Measurements from ENCODE around the gene GIMAP6.
"Not testable (repeated sequence)": the region's sequence is repeated elsewhere in the genome, so short reads cannot be mapped to it uniquely, and the experiment has no call there.

Gene GIMAP6

GRCh38 chr7:150645259-150646020 lies 13.3 kb upstream of the GIMAP6 start:
- DNase-seq (ENCODE audit: low spot score): no peak

GRCh38 chr7:150642926-150643325 lies 10.7 kb upstream of the GIMAP6 start:
- DNase-seq (ENCODE audit: low spot score): no peak

- DNase-seq (ENCODE audit: low spot score): no peak
These were observed 9.7 kb upstream of the GIMAP6 start for GRCh38 chr7:150641854-150642253.

- DNase-seq (ENCODE audit: low spot score): no peak
These were observed 1.7 kb upstream of the GIMAP6 start for GRCh38 chr7:150633926-150634325.

GRCh38 chr7:150631084-150631826 lies 930 bp downstream of the GIMAP6 start:
- no peak for DNase-seq (ENCODE audit: low spot score)

DNA sequence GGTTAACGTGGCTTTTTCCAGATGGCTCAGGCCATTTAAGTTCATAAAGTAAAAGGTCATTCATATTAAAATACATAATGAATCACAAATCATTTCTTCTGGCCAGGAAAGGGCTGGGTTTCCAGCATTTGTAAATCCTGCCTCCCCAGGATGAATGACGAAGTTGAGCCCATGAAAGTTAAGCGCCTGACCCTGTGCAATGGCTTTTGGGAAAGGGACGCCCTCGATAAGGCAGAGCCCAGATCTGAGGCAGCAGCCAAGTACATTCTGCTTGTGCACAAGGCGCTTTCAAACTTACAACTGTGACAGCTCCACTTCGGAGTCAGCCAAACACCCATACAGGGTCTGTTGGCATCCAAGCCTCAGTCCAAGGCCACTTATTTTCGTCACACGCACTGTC lies 2.8 kb downstream of the GIMAP6 start:
- no peak for DNase-seq (ENCODE audit: low spot score)

DNA sequence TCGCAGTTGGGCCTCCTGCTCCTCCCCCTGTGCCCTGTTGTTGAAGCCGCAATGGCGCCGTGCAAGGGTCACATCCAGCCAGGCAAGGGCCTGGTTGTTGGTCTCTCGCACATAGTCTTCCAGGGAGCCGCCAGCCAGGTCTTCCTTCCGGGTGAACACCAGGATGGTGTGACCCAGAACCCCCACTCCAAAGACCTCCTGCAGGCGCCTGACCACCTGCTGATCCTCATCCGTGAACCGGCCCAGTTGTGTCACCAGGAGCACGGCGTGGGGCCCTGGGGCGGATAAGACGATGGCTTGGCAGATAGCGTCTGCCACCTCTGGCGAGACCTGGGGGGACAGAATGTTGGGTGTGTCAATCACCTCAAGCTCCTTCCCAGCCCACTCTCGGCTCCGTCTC lies 4.2 kb downstream of the GIMAP6 start:
- no peak for DNase-seq (ENCODE audit: low spot score)

DNA sequence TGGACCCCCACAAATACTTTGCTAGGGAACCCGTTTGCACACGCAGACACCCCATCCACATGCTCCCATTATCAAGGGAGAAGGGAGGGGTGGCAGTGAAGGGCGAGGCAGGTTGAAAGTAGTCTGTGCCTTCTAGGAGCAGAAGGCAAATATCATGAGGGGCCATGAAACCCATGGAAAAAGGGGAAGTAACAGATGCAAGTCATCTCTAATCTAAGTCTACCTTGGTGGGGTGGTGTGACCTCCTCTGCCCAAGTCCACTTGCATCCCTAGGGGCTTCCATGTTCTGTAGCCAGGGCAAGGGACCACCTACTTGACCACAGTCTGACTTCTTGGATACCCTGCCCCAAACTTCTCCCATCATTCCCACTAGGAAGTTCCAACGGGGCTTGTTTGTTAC lies 5.5 kb downstream of the GIMAP6 start:
- DNase-seq (ENCODE audit: low spot score): no peak

GRCh38 chr7:150621376-150621775 lies 10.8 kb downstream of the GIMAP6 start:
- DNase-seq (ENCODE audit: low spot score): no peak

DNA sequence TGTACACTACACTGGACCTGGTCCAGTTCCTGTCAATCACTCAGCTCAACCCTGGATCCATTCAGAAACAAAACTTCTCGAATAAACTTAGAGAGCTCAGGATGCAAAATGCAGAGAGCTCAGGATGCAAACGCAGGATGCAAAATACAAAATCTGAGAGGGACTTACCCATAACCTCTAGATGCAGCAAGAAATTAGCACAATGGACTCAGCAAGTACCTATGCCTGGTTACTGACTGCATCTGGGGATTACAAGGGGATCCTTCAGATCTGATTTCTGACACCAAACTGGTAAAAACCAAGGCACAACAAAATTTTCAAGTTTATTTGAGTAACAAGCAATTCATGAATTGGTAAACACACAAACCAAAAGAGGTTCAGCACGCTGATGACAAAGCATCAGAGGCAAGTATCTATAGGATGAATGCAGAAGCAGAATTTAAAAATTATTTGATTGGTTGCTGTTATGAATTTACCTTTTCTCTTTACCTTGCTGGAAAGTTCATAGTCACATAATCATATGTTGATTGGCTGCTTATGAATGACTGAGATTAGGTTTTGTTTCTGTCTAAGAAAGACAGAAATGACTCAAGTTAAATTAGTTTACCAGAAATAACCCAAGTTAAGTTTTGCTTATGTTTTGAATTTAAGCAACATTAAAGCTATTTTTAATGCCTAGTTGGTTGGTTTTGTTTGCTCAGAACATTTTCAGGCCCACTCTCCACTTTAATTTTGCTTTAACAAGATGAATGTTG lies 11.4 kb downstream of the GIMAP6 start:
- DNase-seq (ENCODE audit: low spot score): no peak

GRCh38 chr7:150620061-150620460 lies 12.1 kb downstream of the GIMAP6 start:
- no peak for DNase-seq (ENCODE audit: low spot score)

DNA sequence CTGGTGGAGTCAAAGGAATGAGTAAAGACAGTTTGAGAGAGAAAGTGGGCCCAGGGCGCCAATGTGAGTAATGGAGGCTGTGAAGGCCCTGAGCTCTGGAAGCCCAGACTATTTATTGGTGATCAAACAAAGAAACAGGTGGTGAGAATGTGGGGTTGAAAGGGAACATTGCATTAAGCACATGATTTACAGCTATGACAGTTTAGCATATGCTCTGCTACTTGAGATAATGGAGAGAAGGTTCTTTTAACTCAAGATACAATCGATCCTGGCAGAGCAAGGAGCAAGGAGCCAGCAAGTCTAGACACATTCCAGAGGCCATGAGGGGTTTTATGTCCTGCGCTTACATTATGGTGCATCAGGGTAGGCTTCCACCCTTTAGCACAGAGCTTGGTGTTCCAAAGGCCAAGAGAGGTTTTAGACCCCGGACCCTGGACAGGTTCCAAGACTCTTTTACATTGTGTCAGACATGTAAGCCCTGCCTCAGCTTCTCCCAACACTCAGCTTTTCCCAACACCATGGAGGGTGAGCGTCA lies 16.9 kb downstream of the GIMAP6 start:
- DNase-seq (ENCODE audit: low spot score): not testable (repeated sequence)

DNA sequence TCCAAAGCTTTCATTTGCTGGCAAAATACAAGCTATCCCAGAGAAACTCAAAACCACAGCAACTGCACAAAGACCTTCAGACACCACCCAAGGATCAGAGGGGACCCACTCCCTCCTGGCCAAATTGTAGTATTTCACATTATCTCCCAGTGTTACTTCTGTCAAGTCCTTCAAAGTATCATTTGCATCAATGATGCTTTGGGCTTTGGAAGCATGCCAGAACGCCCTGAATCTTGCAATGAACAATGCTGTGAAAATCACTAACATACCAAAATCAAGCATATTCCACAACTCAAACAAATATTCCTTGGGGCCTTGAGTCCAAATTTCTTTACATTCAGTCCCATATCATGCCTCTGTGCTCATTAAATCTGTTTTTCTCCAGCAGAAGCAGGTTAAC lies 17.8 kb downstream of the GIMAP6 start:
- not testable (repeated sequence) for DNase-seq (ENCODE audit: low spot score)

DNA sequence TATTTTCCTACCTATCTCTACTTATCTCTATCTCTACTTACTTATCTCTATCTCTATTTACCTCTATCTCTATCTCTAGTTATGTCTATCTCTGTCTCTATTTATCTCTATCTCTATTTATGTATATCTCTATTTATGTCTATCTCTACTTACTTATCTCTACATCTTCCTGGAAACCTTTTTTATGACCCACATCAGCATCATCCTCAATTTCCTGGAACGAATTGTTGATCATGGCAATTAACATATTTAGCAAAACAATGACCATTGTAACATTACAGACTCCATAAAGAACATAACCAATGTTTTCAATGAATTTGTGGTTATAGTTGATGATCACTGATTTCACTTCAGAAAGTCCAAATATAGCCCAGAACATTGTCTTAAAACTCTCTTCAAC lies 18.3 kb downstream of the GIMAP6 start:
- no peak for DNase-seq (ENCODE audit: low spot score)

- no peak for DNase-seq (ENCODE audit: low spot score)
These were observed 19.3 kb downstream of the GIMAP6 start for GRCh38 chr7:150612925-150613324.

- DNase-seq (ENCODE audit: low spot score): no peak
These were observed 22.0 kb downstream of the GIMAP6 start for GRCh38 chr7:150610233-150610632.

DNA sequence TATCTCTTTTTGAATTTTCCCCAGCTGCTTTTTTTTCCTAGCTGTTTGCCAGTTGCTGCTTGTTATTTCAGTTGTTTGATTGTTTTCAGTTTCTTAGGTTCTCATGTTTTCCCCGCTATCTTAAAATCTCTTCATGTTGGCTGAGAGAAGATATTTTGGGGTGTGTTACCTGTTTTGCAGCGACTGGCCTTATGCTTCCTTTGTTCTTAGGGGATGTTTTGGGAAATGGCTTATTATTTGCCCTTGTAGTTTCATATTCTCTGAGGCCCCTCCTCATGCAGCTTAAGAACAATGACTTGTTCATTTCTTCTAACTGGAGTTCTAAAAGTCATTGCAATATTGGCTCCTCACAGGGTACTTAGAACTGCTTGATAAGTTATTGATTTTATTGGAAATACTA lies 28.6 kb downstream of the GIMAP6 start:
- not testable (repeated sequence) for DNase-seq (ENCODE audit: low spot score)

GRCh38 chr7:150595361-150595760 lies 36.8 kb downstream of the GIMAP6 start:
- no peak for DNase-seq (ENCODE audit: low spot score)

DNA sequence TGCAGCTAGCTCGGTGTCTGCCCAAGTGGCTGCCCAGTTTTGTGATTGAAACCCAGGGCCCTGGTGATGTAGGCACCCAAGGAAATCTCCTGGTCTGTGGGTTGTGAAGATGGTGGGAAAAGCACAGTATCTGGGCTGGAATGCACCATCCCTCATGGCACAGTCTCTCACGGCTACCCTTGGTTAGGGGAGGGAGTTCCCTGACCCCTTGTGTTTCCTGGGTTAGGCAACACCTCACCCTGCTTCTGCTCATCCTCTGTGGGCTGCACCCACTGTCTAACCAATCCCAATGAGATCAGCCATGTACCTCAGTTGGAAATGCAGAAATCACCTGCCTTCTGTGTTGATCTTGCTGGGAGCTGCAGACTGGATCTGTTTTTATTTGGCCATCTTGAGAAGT lies 37.4 kb downstream of the GIMAP6 start:
- DNase-seq (ENCODE audit: low spot score): no peak

DNA sequence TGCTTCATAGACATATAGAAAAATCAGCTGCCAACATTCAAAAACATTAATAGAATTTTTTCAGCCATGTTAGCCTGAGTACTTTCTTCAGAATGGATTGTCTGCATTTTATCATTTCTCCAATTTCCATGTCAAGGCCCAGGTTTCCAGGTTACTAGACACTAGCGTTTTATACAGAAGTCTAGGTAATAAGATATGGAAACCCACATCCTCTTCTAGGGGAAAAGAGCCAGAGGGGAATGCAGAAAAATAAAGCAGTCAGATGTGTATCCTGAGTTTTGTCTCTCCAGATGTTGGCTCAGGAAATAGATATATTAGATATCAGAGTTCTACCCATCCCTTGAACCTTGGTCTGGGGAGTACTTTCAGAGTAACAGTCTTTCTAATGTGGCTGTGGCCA lies 44.6 kb downstream of the GIMAP6 start:
- no peak for DNase-seq (ENCODE audit: low spot score)

DNA sequence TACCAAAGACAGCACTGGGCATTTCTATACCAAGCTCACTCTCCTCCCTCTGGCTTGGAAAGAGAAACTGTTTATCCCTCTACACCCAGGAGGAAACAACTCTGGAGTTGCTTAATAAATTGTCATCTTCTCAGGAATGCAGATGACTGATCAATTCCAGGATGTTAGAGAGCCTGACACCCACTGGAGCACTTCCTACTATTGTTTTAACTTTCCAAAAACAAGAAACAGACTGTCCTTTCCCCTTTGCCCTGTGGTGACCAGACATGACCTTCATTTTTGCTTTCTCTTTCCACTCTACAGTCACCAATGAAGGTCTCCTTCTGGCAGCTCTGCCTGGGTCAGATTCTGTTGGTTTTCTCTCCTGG lies 45.4 kb downstream of the GIMAP6 start:
- no peak for DNase-seq (ENCODE audit: low spot score)

- no peak for DNase-seq (ENCODE audit: low spot score)
These were observed 46.0 kb downstream of the GIMAP6 start for GRCh38 chr7:150586068-150586784.
